Muscle layer of colon (tissue), 2 donors: ENCODE data around the gene PXDN.
"Not testable (repeated sequence)": the region's sequence is repeated elsewhere in the genome, so short reads cannot be mapped to it uniquely, and the experiment has no call there.

Experiments used
- H3K27ac ChIP-seq: one replicate; pipeline ENCODE4 v1.7.0; 2013; ENCODE audit warnings: low read depth, mild to moderate bottlenecking, low read length, moderate library complexity
- H3K27me3 ChIP-seq, 2 donors: one replicate each; pipeline ENCODE4 v1.7.0; 2013; ENCODE audit warnings: low read length in 2 of 2, mild to moderate bottlenecking in 2 of 2; ENCODE audit not compliant: insufficient read depth in 2 of 2, control insufficient read depth in 1 of 2
- H3K36me3 ChIP-seq: one replicate; pipeline ENCODE4 v1.7.0; 2013; ENCODE audit warnings: mild to moderate bottlenecking, low read length; ENCODE audit not compliant: insufficient read depth
- H3K4me1 ChIP-seq: one replicate; pipeline ENCODE4 v1.7.0; 2013; ENCODE audit warnings: mild to moderate bottlenecking, low read length; ENCODE audit not compliant: insufficient read depth
- H3K4me3 ChIP-seq, 2 donors: one replicate each; pipeline ENCODE4 v1.7.0; 2013; ENCODE audit warnings: low read length in 2 of 2, low read depth in 1 of 2, mild to moderate bottlenecking in 1 of 2, moderate library complexity in 1 of 2
- H3K9ac ChIP-seq: one replicate; pipeline ENCODE4 v1.7.0; 2013; ENCODE audit warnings: low read length
- H3K9me3 ChIP-seq: one replicate; pipeline ENCODE4 v1.7.0; 2013; ENCODE audit warnings: mild to moderate bottlenecking, low read length
- donor health status: abdominal sarcoma.
- donor health status: Adenocarcinoma of cecum.

PXDN gene

GRCh38 chr2:1758774-1759610 lies 14.7 kb upstream of the PXDN start:
- Histone ChIP-seq H3K4me3 (no peak overlapping the region), H3K4me1 (peaks cover 9% of the 10 kb centered on the region), H3K27me3 (no peaks in the 10 kb centered on the region), H3K9ac (no peak overlapping the region), H3K36me3 (no peaks in the 10 kb centered on the region), H3K9me3 (no peaks in the 10 kb centered on the region), H3K27ac (no peak overlapping the region)

DNA sequence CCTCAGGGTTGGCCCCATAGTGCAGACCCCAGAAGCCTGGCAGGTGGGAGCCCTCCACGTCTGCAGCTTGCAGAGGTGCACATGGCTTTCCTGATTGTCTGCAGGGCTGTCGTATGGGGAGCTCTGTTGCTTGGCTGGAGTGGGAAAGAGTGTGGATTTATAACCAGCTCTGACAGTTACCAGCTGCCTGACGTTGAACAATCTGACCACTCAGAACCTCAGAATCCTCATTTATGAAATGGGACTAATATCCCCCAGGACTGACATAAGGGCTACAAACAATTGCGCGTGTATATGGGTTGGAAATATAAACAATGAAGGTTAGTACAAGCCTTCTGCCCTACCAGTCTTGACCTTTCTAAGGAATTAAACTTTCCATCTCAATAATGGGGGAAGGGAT lies 13.9 kb upstream of the PXDN start:
- no peak overlapping the region for H3K9ac ChIP-seq
- H3K9me3 ChIP-seq, result no peaks in the 10 kb centered on the region
- H3K36me3 ChIP-seq, result no peaks in the 10 kb centered on the region
- no peak overlapping the region for H3K4me3 ChIP-seq
- H3K27ac ChIP-seq, result no peak overlapping the region
- H3K4me1 ChIP-seq, result peaks cover 9% of the 10 kb centered on the region
- H3K27me3 ChIP-seq, result no peaks in the 10 kb centered on the region

GRCh38 chr2:1757567-1757966 lies 13.3 kb upstream of the PXDN start:
- peaks cover 9% of the 10 kb centered on the region for H3K4me1 ChIP-seq
- no peaks in the 10 kb centered on the region for H3K27me3 ChIP-seq
- H3K36me3 ChIP-seq, result no peaks in the 10 kb centered on the region
- H3K9me3 ChIP-seq, result no peaks in the 10 kb centered on the region
- H3K9ac ChIP-seq, result no peak overlapping the region
- H3K4me3 ChIP-seq, result no peak overlapping the region
- no peak overlapping the region for H3K27ac ChIP-seq

GRCh38 chr2:1757146-1757545 lies 12.8 kb upstream of the PXDN start:
- H3K27me3 ChIP-seq, H3K9me3 ChIP-seq, H3K9ac ChIP-seq, H3K27ac ChIP-seq, H3K36me3 ChIP-seq, H3K4me1 ChIP-seq, H3K4me3 ChIP-seq: not testable (repeated sequence)

GRCh38 chr2:1756456-1756855 lies 12.1 kb upstream of the PXDN start:
- Histone ChIP-seq H3K4me1 (peaks cover 9% of the 10 kb centered on the region), H3K4me3 (no peak overlapping the region), H3K27me3 (no peaks in the 10 kb centered on the region), H3K9me3 (no peaks in the 10 kb centered on the region), H3K27ac (no peak overlapping the region), H3K9ac (no peak overlapping the region), H3K36me3 (no peaks in the 10 kb centered on the region)

DNA sequence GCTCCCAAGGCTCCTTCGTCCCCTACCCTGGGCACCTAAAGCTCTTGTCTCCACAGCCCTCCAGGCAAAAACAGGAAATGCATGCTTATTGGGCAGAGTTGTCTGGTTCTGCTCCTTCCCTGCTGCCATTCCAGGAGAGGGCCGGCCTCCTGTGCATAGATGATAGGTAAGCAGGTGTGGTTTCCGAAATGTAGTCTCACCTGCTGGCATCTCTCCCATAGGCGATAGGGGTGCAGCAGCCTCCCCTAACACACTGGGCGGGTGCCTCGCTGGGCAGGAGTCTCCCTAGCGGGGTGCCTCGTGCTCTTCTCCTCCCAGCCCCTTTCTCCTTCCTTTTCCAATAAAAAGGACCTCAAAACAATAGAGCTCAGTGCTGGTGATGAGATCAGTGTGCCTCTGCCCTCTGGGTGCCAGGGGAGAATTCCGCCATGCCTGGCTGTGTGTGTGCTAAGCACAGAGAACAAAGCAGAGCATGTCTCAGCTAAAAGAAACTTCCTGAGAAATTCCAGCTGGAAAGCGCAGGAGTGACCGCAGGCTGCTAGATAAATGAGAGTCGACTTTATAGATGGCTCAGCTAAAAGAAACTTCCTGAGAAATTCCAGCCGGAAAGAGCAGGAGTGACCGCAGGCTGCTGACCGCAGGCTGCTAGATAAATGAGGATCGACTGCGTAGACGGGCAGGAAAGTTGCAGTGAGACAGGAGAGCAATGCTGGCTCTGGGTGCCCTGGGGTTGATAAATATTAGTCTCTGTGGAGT lies 11.3 kb upstream of the PXDN start:
- H3K4me1 ChIP-seq, result peaks cover 15% of the 10 kb centered on the region
- no peak overlapping the region for H3K27ac ChIP-seq
- H3K9ac ChIP-seq, result no peak overlapping the region
- H3K36me3 ChIP-seq, result no peaks in the 10 kb centered on the region
- no peaks in the 10 kb centered on the region for H3K9me3 ChIP-seq
- H3K4me3 ChIP-seq, result no peak overlapping the region
- H3K27me3 ChIP-seq, result no peaks in the 10 kb centered on the region

GRCh38 chr2:1754461-1755170 lies 10.3 kb upstream of the PXDN start:
- no peak overlapping the region for H3K4me3 ChIP-seq
- H3K4me1 ChIP-seq, result peaks cover 15% of the 10 kb centered on the region
- H3K9ac ChIP-seq, result no peak overlapping the region
- H3K27me3 ChIP-seq, result no peaks in the 10 kb centered on the region
- H3K36me3 ChIP-seq, result no peaks in the 10 kb centered on the region
- no peaks in the 10 kb centered on the region for H3K9me3 ChIP-seq
- H3K27ac ChIP-seq, result no peak overlapping the region

- no peak overlapping the region for H3K4me3 ChIP-seq
- no peaks in the 10 kb centered on the region for H3K27me3 ChIP-seq
- H3K9ac ChIP-seq, result no peak overlapping the region
- no peaks in the 10 kb centered on the region for H3K36me3 ChIP-seq
- H3K9me3 ChIP-seq, result no peaks in the 10 kb centered on the region
- H3K4me1 ChIP-seq, result peaks cover 15% of the 10 kb centered on the region
- H3K27ac ChIP-seq, result no peak overlapping the region
These were observed 9.7 kb upstream of the PXDN start for GRCh38 chr2:1754046-1754445.

DNA sequence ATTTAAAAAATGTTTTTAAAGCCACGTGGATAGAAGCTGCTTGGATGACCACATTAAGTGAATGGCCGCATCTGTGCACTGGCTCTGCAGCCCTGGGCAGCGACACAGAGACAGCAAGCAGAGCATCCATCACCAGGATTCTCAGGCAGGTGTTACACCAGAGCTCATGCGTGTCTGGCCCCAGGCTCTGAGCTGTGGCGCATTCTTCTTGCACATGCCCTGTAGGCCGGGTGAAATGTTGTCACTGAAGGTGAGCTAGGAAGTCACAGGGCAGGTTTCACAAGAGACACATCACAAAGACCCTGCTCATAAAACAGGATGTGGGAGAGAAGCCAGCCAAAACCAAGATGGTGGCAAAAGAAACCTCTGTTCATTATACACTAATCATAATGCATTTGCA lies 8.4 kb upstream of the PXDN start:
- no peaks in the 10 kb centered on the region for H3K27me3 ChIP-seq
- peaks cover 10% of the 10 kb centered on the region for H3K4me1 ChIP-seq
- H3K4me3 ChIP-seq, result no peak overlapping the region
- H3K9me3 ChIP-seq, result no peaks in the 10 kb centered on the region
- no peak overlapping the region for H3K9ac ChIP-seq
- H3K27ac ChIP-seq, result no peak overlapping the region
- H3K36me3 ChIP-seq, result no peaks in the 10 kb centered on the region

- no peak overlapping the region for H3K27ac ChIP-seq
- H3K4me1 ChIP-seq, result peaks cover 9% of the 10 kb centered on the region
- no peaks in the 10 kb centered on the region for H3K27me3 ChIP-seq
- no peak overlapping the region for H3K4me3 ChIP-seq
- no peaks in the 10 kb centered on the region for H3K36me3 ChIP-seq
- H3K9me3 ChIP-seq, result no peaks in the 10 kb centered on the region
- no peak overlapping the region for H3K9ac ChIP-seq
These were observed 7.7 kb upstream of the PXDN start for GRCh38 chr2:1751767-1752725.
